OCI-LY3 (cell line): ENCODE measurements around the gene FAM83G.

Source experiments
- H2AFZ ChIP-seq: fragments of 200-600, 300-600 bp; shearing (Covaris generic); 2 replicates; pipeline ENCODE4 v1.6.0; 2014; ENCODE audit warnings: antibody characterized with exemption, low read depth, low read length
- H3K27ac ChIP-seq: fragments of 200-600, 300-600 bp; sonication (generic); 2 replicates; pipeline ENCODE4 v1.5.1; 2014; ENCODE audit warnings: mild to moderate bottlenecking, low read length, moderate library complexity, mixed read lengths
- H3K27me3 ChIP-seq: fragments of 200-600, 300-600 bp; sonication (generic); 2 replicates; pipeline ENCODE4 v1.6.1; 2014; ENCODE audit warnings: low read depth, low read length, mixed read lengths
- H3K36me3 ChIP-seq: fragments of 200-600, 300-600 bp; sonication (generic); replicated peaks from 2 replicates; pipeline ENCODE3; 2014; ENCODE audit warnings: low read depth, low read length, mixed read lengths
- H3K4me1 ChIP-seq: fragments of 300-600, 200-600 bp; sonication (generic); 2 replicates; pipeline ENCODE4 v1.6.1; 2014; ENCODE audit warnings: low read length, mixed read lengths
- H3K4me2 ChIP-seq: fragments of 200-600, 300-600 bp; sonication (generic); 2 replicates; pipeline ENCODE4 v1.6.1; 2014; ENCODE audit warnings: low read length, mixed read lengths
- H3K4me3 ChIP-seq: fragments of 300-600, 200-600 bp; sonication (generic); 2 replicates; pipeline ENCODE4 v1.5.1; 2014; ENCODE audit warnings: antibody characterized with exemption, mild to moderate bottlenecking, low read length, moderate library complexity
- H3K79me2 ChIP-seq: fragments of 300-600, 200-600 bp; shearing (Covaris generic); 2 replicates; pipeline ENCODE4 v1.6.1; 2014; ENCODE audit warnings: mild to moderate bottlenecking, low read length, mixed read lengths
- H3K9ac ChIP-seq: fragments of 300-600, 200-600 bp; shearing (Covaris generic); 2 replicates; pipeline ENCODE4 v1.6.0; 2014; ENCODE audit warnings: mild to moderate bottlenecking, low read length, moderate library complexity
- H3K9me3 ChIP-seq: fragments of 200-600, 300-600 bp; shearing (Covaris generic); 2 replicates; pipeline ENCODE4 v1.6.1; 2014; ENCODE audit warnings: low read length, mixed read lengths; ENCODE audit not compliant: insufficient read depth
- H4K20me1 ChIP-seq: fragments of 200-600, 300-600 bp; sonication (generic); 2 replicates; pipeline ENCODE4 v1.6.1; 2016; ENCODE audit warnings: low read length, mixed read lengths; ENCODE audit not compliant: insufficient read depth
- EZH2phosphoT487 ChIP-seq: fragments of 200-600 bp; shearing (Covaris generic); IDR thresholded peaks from 2 replicates; pipeline ENCODE4 v1.6.1; 2018; ENCODE audit warnings: antibody characterized with exemption, mixed run types, low read depth
- TF ChIP-seq, protein P1 (sequence below): fragments of 200-600, 300-600 bp; sonication (generic); IDR thresholded peaks from 2 replicates; pipeline ENCODE4 v1.5.1; 2014; ENCODE audit warnings: antibody characterized with exemption, low read length, low read depth

The FAM83G gene

DNA sequence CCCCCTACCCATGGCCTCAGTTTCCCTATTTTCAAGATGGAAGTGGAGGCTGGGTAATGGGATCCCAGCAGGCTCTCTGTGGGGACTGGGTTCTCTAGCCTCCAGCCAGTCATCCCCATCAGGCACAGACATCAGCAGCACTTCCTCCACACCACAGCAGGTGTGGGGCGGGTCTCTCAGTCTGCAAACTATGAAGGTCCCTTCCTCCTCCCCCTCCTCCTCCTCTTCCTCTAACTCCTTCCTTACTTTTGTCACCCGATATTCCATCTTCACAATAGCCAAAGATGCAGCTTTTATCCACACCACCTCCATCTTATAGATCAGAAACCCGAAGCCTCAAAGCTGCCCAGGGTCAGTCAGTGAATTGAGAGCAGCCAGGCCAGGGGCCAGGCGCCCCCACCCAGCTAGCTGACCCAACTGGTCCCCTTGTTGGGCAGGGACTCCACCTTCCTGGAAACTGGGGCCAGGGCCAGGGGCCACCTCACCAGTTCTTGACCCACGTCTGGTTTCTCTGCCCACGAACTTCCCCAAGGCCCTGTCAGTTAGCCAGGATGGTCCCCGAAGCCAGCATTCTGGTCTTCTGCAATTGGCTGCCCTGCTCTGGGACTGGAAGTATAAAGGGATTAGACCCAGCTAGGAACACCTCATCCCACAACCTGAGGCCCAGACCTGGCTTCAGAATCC, 2.5 kb downstream of the FAM83G start:
- Histone ChIP-seq H3K4me2 (no peak overlapping the region), H2AFZ (no peak overlapping the region), H3K36me3 (no peaks in the 10 kb centered on the region), H3K4me1 (no peaks in the 10 kb centered on the region), H3K4me3 (no peak overlapping the region), H3K9me3 (no peaks in the 10 kb centered on the region), H4K20me1 (no peaks in the 10 kb centered on the region), H3K79me2 (no peaks in the 10 kb centered on the region), H3K27ac (no peak overlapping the region), H3K9ac (no peak overlapping the region), H3K27me3 (no peaks in the 10 kb centered on the region)
- TF ChIP-seq, protein P1, sequence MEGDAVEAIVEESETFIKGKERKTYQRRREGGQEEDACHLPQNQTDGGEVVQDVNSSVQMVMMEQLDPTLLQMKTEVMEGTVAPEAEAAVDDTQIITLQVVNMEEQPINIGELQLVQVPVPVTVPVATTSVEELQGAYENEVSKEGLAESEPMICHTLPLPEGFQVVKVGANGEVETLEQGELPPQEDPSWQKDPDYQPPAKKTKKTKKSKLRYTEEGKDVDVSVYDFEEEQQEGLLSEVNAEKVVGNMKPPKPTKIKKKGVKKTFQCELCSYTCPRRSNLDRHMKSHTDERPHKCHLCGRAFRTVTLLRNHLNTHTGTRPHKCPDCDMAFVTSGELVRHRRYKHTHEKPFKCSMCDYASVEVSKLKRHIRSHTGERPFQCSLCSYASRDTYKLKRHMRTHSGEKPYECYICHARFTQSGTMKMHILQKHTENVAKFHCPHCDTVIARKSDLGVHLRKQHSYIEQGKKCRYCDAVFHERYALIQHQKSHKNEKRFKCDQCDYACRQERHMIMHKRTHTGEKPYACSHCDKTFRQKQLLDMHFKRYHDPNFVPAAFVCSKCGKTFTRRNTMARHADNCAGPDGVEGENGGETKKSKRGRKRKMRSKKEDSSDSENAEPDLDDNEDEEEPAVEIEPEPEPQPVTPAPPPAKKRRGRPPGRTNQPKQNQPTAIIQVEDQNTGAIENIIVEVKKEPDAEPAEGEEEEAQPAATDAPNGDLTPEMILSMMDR = no peak
- no peak for TF ChIP-seq EZH2phosphoT487

DNA sequence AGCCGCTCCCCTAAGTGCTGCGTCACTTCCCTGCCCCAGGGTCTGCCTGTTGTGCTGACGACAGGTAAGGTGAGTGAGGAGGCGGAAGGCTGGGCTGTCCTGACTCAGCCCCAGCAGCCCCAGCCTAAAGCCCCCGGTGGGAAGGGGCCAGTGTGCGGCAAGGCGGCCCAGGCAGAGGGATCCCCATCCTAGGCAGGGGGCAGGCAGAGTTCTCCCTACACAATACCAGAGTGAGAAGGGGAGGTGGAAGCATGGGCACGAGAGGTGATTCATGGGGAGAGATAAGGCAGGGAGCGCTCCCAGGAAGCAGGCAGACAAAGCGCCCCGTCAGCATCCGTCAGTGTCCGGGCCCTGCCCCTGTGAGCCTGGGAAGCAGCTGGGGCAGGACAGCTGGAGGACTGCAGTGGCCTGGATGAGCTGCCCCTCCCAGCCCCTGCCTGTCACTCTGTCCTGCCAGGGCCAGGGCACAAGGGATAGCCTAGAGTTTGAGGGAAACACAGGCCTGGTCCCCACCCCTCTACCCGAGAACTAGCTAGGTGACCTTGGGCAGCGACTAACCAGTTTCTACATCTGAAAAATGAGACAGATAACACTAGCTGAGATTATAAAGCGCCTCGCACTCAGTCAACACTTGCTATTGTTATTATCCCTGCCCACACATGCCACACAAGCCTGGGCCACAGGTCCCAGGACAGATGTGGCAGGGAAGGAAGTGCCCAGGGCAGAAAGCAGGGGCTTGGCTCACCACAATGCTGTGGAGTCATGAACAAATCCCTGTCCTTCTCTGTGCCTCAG, 3.8 kb downstream of the FAM83G start:
- Histone ChIP-seq H3K27ac (no peak overlapping the region), H3K9ac (no peak overlapping the region)

DNA sequence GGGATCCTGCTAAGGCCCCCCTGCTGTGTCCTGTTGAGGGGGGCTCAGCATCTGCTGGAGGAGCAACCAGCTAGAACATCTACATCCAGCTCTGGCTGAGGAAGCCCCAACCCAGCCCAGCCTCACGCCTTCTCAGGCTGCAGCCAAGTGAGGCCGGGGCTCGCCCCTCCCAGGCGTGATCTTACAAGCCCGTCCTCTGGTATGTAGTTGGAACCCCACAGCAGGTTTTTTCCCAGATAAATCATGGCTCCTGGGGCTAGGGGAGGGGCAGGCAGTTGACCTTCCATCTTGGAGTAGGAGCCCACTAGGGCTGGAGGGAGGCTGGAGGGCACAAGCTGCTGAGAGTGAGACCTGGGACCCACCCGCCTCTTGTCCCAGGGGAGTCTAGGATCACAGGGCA, 4.7 kb downstream of the FAM83G start:
- Histone ChIP-seq H3K27ac (no peak overlapping the region), H3K79me2 (no peaks in the 10 kb centered on the region), H3K4me2 (no peak overlapping the region), H3K4me1 (no peaks in the 10 kb centered on the region), H3K27me3 (no peaks in the 10 kb centered on the region), H2AFZ (no peak overlapping the region), H3K9me3 (no peaks in the 10 kb centered on the region), H3K36me3 (no peaks in the 10 kb centered on the region), H3K9ac (no peak overlapping the region), H3K4me3 (no peak overlapping the region), H4K20me1 (no peaks in the 10 kb centered on the region)
- TF ChIP-seq, protein P1 = no peak
- no peak for TF ChIP-seq EZH2phosphoT487

More for the DNA sequence above, 3.8 kb downstream of the FAM83G start:
- no peaks in the 10 kb centered on the region for H3K27me3 ChIP-seq
- no peaks in the 10 kb centered on the region for H4K20me1 ChIP-seq
- TF ChIP-seq EZH2phosphoT487 = no peak
- TF ChIP-seq, protein P1 = no peak
- no peaks in the 10 kb centered on the region for H3K79me2 ChIP-seq
- H3K4me3 ChIP-seq = no peak overlapping the region
- no peak overlapping the region for H2AFZ ChIP-seq
- H3K9me3 ChIP-seq = no peaks in the 10 kb centered on the region
- no peaks in the 10 kb centered on the region for H3K36me3 ChIP-seq
- no peak overlapping the region for H3K4me2 ChIP-seq
- no peaks in the 10 kb centered on the region for H3K4me1 ChIP-seq

GRCh38 chr17:18999394-18999793, 5.2 kb downstream of the FAM83G start:
- Histone ChIP-seq H3K79me2 (no peaks in the 10 kb centered on the region), H3K4me1 (no peaks in the 10 kb centered on the region), H3K36me3 (no peaks in the 10 kb centered on the region), H3K27me3 (no peaks in the 10 kb centered on the region), H4K20me1 (no peaks in the 10 kb centered on the region), H3K4me3 (no peak overlapping the region), H3K9ac (no peak overlapping the region), H3K4me2 (no peak overlapping the region), H2AFZ (no peak overlapping the region), H3K27ac (no peak overlapping the region), H3K9me3 (no peaks in the 10 kb centered on the region)
- TF ChIP-seq EZH2phosphoT487 = no peak
- TF ChIP-seq, protein P1 = no peak
